ENCODE measurements around the gene SMCO2.

SMCO2 gene

DNA sequence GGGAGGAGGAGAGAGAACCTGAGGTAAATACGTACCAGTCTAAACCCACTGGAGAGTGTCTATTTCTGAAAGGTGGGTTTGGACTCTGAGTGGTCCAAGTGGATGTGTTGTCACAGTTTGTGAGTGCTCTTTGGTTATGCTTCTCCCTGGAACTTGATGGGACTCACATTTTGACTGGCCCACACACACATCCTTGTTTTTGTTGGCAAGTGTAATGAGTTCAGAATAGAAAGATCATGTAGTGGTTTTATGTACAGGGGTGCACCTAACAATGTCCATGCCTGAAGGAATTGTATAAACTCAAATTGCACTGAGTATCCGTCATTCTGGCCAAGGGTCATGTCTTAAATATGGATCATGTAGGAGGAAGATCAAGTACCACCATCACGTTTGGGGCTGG, 82.3 kb downstream of the SMCO2 start:
- no peak for ATAC-seq
- TF ChIP-seq, protein P1, sequence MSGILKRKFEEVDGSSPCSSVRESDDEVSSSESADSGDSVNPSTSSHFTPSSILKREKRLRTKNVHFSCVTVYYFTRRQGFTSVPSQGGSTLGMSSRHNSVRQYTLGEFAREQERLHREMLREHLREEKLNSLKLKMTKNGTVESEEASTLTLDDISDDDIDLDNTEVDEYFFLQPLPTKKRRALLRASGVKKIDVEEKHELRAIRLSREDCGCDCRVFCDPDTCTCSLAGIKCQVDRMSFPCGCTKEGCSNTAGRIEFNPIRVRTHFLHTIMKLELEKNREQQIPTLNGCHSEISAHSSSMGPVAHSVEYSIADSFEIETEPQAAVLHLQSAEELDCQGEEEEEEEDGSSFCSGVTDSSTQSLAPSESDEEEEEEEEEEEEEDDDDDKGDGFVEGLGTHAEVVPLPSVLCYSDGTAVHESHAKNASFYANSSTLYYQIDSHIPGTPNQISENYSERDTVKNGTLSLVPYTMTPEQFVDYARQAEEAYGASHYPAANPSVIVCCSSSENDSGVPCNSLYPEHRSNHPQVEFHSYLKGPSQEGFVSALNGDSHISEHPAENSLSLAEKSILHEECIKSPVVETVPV (CRISPR knock-in tag; IDR thresholded peaks at IDR 0.05), result no peak
- TF ChIP-seq TCF4 (CRISPR knock-in tag; IDR thresholded peaks at IDR 0.05; ENCODE audit: borderline replicate concordance) (no peak), ZNF70 (CRISPR knock-in tag; IDR thresholded peaks at IDR 0.05) (no peak), TOX (CRISPR knock-in tag; IDR thresholded peaks at IDR 0.05; ENCODE audit: borderline replicate concordance) (no peak), ZFP3 (CRISPR knock-in tag; IDR thresholded peaks at IDR 0.05) (no peak), ISL1 (CRISPR knock-in tag; IDR thresholded peaks at IDR 0.05) (no peak), ZC3H10 (CRISPR knock-in tag; IDR thresholded peaks at IDR 0.05) (no peak), CSDC2 (CRISPR knock-in tag; IDR thresholded peaks at IDR 0.05) (no peak), ZFP30 (CRISPR knock-in tag; IDR thresholded peaks at IDR 0.05) (no peak), BACH2 (CRISPR knock-in tag; IDR thresholded peaks at IDR 0.05; ENCODE audit: borderline replicate concordance) (no peak), RARB (CRISPR knock-in tag; IDR thresholded peaks at IDR 0.05) (no peak), PPARA (CRISPR knock-in tag; IDR thresholded peaks at IDR 0.05; ENCODE audit: borderline replicate concordance) (no peak)
- TF ChIP-seq, protein P2, sequence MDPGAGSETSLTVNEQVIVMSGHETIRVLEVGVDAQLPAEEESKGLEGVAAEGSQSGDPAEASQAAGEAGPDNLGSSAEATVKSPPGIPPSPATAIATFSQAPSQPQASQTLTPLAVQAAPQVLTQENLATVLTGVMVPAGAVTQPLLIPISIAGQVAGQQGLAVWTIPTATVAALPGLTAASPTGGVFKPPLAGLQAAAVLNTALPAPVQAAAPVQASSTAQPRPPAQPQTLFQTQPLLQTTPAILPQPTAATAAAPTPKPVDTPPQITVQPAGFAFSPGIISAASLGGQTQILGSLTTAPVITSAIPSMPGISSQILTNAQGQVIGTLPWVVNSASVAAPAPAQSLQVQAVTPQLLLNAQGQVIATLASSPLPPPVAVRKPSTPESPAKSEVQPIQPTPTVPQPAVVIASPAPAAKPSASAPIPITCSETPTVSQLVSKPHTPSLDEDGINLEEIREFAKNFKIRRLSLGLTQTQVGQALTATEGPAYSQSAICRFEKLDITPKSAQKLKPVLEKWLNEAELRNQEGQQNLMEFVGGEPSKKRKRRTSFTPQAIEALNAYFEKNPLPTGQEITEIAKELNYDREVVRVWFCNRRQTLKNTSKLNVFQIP (CRISPR knock-in tag; IDR thresholded peaks at IDR 0.05; ENCODE audit: borderline replicate concordance, low read depth), result no peak
- TF ChIP-seq, protein P3, sequence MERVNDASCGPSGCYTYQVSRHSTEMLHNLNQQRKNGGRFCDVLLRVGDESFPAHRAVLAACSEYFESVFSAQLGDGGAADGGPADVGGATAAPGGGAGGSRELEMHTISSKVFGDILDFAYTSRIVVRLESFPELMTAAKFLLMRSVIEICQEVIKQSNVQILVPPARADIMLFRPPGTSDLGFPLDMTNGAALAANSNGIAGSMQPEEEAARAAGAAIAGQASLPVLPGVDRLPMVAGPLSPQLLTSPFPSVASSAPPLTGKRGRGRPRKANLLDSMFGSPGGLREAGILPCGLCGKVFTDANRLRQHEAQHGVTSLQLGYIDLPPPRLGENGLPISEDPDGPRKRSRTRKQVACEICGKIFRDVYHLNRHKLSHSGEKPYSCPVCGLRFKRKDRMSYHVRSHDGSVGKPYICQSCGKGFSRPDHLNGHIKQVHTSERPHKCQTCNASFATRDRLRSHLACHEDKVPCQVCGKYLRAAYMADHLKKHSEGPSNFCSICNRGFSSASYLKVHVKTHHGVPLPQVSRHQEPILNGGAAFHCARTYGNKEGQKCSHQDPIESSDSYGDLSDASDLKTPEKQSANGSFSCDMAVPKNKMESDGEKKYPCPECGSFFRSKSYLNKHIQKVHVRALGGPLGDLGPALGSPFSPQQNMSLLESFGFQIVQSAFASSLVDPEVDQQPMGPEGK (CRISPR knock-in tag; IDR thresholded peaks at IDR 0.05; ENCODE audit: borderline replicate concordance), result no peak
- TF ChIP-seq, protein P4, sequence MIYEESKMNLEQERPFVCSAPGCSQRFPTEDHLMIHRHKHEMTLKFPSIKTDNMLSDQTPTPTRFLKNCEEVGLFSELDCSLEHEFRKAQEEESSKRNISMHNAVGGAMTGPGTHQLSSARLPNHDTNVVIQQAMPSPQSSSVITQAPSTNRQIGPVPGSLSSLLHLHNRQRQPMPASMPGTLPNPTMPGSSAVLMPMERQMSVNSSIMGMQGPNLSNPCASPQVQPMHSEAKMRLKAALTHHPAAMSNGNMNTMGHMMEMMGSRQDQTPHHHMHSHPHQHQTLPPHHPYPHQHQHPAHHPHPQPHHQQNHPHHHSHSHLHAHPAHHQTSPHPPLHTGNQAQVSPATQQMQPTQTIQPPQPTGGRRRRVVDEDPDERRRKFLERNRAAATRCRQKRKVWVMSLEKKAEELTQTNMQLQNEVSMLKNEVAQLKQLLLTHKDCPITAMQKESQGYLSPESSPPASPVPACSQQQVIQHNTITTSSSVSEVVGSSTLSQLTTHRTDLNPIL (CRISPR knock-in tag; IDR thresholded peaks at IDR 0.05; ENCODE audit: low read depth), result no peak
- TF ChIP-seq, protein P5, sequence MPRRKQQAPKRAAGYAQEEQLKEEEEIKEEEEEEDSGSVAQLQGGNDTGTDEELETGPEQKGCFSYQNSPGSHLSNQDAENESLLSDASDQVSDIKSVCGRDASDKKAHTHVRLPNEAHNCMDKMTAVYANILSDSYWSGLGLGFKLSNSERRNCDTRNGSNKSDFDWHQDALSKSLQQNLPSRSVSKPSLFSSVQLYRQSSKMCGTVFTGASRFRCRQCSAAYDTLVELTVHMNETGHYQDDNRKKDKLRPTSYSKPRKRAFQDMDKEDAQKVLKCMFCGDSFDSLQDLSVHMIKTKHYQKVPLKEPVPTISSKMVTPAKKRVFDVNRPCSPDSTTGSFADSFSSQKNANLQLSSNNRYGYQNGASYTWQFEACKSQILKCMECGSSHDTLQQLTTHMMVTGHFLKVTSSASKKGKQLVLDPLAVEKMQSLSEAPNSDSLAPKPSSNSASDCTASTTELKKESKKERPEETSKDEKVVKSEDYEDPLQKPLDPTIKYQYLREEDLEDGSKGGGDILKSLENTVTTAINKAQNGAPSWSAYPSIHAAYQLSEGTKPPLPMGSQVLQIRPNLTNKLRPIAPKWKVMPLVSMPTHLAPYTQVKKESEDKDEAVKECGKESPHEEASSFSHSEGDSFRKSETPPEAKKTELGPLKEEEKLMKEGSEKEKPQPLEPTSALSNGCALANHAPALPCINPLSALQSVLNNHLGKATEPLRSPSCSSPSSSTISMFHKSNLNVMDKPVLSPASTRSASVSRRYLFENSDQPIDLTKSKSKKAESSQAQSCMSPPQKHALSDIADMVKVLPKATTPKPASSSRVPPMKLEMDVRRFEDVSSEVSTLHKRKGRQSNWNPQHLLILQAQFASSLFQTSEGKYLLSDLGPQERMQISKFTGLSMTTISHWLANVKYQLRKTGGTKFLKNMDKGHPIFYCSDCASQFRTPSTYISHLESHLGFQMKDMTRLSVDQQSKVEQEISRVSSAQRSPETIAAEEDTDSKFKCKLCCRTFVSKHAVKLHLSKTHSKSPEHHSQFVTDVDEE (CRISPR knock-in tag; IDR thresholded peaks at IDR 0.05), result no peak

DNA sequence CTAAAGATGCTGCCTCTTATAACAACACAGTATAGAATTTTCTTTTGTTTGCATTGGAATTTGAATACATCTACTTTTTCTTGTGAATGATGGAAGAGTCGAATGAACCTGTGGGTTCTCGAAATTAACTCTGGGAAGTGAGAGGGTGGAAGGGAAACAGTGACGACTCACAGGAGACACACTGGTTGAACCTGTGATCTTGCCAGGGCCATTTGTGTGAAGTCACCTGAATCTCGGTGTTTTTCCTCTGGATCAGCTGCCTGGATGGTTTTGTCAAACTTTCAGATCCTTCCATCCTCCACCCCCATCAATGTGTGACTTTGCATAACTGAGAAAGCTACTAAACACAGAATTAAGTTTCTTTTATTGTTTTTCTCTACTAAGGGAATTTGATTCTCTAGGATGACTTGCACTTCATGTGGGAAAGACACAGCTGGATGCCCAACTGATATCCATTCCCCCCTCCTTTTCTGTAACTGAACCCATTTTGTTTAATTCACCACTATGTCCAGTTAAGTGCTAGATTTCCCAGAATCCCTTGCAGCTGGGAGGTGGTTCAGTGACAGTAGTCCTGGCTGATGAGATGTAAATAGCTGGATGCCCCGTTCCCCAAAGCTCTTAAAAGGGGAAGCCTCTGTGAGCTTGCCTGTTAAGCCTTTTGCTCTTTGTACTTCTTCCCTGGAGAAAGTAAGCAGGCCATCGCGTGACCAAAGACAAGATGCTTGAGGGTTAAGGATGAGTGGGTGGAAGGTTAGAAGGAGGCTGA, 83.8 kb downstream of the SMCO2 start:
- no peak for ATAC-seq
- TF ChIP-seq ZNF8 (CRISPR knock-in tag; IDR thresholded peaks at IDR 0.05) (no peak), ZFP3 (CRISPR knock-in tag; IDR thresholded peaks at IDR 0.05) (no peak), SNAI2 (CRISPR knock-in tag; IDR thresholded peaks at IDR 0.05) (no peak)

DNA sequence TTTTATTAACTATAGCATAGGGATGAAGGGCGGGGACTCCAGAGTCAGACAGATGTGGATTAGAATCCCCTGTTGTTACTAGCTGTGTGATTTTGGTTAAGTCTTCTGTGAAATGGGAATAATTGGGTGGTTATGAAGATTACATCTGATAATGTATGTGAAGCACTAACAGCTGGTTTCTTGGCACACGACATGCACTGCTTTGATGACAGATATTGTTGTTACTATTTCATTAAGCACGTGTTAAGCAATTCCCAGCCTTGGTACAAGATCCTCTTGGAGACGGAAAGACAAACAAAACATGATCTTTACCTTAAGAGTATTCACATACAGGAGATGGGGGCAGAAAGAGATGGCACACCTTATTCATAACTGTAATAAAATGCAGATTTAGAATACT, 85.4 kb downstream of the SMCO2 start:
- ATAC-seq, result no peak
- TF ChIP-seq CSDC2 (CRISPR knock-in tag; IDR thresholded peaks at IDR 0.05), result no peak
- TF ChIP-seq TOX (CRISPR knock-in tag; IDR thresholded peaks at IDR 0.05; ENCODE audit: borderline replicate concordance), result no peak
- no peak for TF ChIP-seq ZNF70 (CRISPR knock-in tag; IDR thresholded peaks at IDR 0.05)
- TF ChIP-seq, protein P2 (CRISPR knock-in tag; IDR thresholded peaks at IDR 0.05; ENCODE audit: borderline replicate concordance, low read depth), result no peak
- no peak for TF ChIP-seq ZFP3 (CRISPR knock-in tag; IDR thresholded peaks at IDR 0.05)
- TF ChIP-seq, protein P3 (CRISPR knock-in tag; IDR thresholded peaks at IDR 0.05; ENCODE audit: borderline replicate concordance), result no peak
- no peak for TF ChIP-seq ESRRG (CRISPR knock-in tag; IDR thresholded peaks at IDR 0.05)
- TF ChIP-seq, protein P4 (CRISPR knock-in tag; IDR thresholded peaks at IDR 0.05; ENCODE audit: low read depth), result no peak
- TF ChIP-seq OSR1 (CRISPR knock-in tag; IDR thresholded peaks at IDR 0.05), result no peak

Measured in SK-N-SH treated with all-trans-retinoic acid at 6 μM for 48 hours (cell line).